Inflammatory macrophage (primary cell): Measurements from ENCODE around the gene GATA5.

Experiments used
- DNase-seq, 2 donors: peaks; one replicate each; pipeline ENCODE4 v3.0.0-alpha.2; 2020 to 2022

GATA5 gene

GRCh38 chr20:62470459-62470858, 5.3 kb downstream of the GATA5 start:
- DNase-seq = no peak

DNA sequence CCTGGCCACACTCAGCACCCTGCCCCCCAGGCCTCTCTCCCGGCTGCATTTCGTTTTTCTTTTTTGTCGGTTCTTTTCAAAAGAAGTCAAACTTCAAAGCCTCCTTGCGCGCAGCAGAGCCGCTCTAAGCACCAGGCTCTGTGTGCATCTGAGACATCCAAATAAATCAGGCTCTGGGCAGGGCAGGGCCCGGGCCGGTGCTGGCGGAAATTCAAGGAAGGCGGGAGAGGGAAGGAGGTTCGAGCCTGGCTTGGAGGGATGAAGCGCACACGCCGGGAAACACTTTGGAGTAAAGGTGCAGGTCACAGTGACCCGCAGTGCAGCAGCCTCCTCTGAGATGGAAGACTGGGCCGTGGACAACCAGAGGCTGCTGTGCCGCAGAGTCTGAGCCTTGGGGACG, 5.8 kb downstream of the GATA5 start:
- no peak for DNase-seq

- no peak for DNase-seq
Observed at GRCh38 chr20:62469352-62469751, 6.4 kb downstream of the GATA5 start.

- no peak for DNase-seq
Observed at GRCh38 chr20:62466806-62467537, 8.8 kb downstream of the GATA5 start.

DNA sequence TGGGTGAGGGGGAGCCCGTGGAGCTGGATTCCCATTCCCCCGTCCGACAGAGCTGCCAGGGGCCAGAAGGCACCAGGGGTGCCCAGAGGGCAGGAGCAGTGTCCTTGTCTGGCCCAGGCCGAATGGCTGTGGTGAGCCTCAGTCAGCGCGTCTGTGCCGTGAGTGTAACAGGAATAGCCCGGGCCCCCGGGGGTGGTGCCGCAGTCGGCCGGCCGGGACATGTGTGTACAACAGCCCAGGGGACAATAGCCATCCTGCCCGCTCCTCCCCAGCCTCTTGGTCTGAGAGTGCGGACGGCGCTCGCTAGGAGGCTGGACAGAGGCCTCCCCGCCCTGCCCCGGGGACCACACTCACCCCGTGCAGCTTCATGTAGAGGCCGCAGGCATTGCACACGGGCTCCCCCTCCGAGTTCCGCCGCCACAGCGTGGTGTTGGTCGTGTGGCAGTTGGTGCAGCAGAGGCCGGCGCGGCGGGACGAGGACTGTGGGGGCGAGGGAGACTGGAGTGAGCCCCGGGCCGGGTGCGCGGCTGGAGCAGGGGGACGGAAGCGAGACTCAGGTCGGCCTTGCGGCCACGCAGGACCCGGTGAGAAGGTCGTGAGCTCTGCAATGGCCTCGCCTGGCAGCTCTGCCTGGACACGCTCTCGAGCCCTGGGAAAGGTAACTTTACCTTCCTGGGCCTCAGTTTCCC, 9.6 kb downstream of the GATA5 start:
- no peak for DNase-seq

- no peak for DNase-seq
Observed at GRCh38 chr20:62464990-62465389, 10.8 kb downstream of the GATA5 start.

GRCh38 chr20:62464425-62464770, 11.4 kb downstream of the GATA5 start:
- DNase-seq = no peak

- DNase-seq = no peak
Observed at GRCh38 chr20:62463651-62464424, 12.0 kb downstream of the GATA5 start.

- DNase-seq = no peak
Observed at GRCh38 chr20:62462976-62463592, 12.7 kb downstream of the GATA5 start.

- DNase-seq = no peak
Observed at GRCh38 chr20:62461834-62462233, 14.0 kb downstream of the GATA5 start.

DNA sequence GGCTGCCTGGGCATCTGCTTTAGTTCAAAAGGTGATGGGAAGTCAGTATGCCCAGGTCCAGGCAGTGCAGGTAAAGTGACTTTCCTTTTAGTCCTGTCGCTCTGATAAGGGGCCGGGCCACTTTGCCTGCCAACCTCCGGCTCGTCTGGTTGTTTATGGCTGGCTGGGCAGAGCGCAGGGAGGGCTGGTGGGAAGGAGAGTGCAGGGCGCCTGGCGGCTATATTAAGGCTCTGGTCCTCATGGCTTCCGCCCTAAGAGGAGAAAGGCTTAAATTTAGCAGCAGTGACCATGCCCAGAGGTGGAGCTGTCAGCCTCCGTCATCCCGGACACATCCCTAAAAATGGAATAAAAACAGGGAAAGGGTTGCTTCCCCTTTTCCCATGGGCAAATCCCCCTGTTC, 14.6 kb downstream of the GATA5 start:
- DNase-seq = no peak

- no peak for DNase-seq
Observed at GRCh38 chr20:62460678-62461077, 15.1 kb downstream of the GATA5 start.

GRCh38 chr20:62459488-62459887, 16.3 kb downstream of the GATA5 start:
- no peak for DNase-seq

DNA sequence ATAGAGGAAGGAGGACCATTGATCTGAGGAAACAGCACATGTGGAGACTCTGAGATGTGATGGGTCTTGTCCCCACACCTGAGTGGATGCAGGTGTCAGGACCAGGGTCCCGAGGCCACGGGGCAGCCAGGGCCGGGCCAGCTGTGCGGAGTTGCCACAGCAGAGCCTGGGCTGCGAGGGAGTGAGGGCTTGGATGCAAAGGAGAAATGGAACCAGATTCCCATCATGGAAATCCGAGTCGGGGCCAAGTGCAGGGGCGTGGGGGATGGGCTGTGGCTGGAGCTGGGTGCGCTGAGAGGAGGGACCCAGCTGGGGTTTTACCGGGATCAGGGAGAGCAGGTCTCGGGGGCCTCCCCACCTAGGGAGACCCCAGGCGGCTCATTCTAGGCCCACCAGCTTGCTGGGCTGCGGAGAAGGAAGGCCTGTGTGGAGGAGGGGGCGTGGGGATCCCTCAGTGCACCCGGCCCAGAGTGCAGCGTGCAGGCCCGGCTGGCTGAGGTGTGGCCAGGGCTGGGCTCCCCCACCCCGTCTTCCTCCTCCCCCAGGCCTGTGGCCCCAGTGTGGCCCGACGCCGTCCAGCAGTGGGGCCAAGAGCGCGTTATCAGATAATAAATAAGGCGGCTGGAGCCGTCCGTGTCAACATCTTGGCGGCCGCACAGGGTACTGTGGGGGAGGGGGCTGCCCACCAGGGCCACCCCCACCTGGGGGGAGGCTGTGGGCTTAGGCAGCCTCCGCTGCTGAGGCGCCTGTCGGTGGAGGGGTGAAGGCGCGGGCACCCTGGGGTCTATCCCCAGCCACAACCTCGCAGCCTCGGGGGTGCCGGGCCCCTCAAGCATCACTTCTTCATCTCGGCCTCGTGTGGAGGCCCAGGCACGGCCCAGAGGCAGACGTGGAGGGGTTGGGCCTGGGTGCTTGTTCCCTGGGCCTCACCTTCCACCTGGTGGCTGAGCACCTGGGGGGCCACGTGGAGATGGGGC, 17.2 kb downstream of the GATA5 start:
- no peak for DNase-seq

DNA sequence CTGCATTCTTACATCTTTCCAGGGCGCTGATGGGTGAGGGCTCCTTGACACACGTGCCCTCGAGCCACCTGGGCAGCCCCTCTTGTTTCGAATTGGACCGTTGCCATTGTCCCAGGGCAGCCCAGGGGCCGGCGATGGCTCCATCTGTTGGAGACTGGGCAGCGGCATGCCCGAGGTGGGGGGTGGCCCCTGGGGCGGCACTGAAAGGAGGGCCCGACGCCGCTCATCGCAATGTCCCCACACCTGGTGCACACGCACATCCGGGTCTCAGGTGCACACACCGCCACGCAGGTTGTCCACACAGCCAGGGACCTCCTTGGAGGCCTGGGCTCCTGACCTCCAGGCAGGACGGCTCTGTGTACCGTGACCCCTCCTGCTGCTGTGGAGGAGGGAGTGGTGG, 18.0 kb downstream of the GATA5 start:
- no peak for DNase-seq

DNA sequence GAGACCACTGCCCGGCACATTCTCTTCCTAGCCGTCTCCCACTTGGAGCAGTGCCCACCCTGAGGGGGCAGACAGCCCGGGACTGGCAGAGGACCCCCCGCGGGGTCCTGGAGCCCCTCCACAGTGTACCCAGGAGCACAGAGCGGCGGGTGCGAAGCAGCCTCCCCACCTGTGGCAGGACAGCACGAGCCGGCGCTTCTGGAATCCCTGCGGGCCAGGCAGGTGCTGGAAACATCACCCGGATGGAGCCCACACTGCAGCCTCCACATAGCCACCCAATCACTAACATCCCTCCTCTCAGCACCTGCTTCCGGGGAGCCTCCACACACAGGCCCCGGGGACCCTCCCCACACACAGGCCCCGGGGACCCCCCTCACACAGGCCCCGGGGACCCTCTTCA, 18.7 kb downstream of the GATA5 start:
- no peak for DNase-seq

- no peak for DNase-seq
Observed at GRCh38 chr20:62455929-62456328, 19.9 kb downstream of the GATA5 start.

GRCh38 chr20:62454904-62455636, 20.7 kb downstream of the GATA5 start:
- no peak for DNase-seq

DNA sequence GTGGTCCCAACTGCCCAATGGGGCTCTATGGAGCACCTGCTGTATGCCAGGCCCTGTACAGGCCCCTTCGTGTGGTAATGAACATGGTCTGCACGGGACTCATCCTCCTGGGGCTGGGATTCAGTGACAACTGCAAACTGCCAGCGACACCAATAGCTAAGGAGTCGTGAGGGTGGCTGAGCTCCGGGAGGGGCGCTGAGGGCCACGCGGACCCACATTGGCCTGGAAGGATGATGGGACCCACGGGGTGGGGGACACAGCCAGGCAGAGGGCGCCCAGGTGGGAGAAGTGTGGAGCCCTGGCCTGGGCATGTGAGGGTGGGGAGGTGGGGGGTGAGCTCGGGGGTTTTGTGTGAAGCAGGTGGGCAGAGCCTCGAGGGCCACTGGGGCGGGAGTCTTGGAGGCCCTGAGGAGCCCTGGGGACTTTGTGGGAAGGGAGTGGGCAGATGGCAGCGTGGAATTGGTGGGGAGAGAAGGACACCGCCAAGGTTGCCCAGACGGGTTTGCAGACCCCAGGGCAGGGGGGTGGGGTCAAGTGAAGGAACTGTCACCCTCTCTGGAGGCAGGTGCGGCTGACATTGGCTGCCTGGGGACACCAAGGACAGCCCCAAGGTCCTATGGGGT, 22.5 kb downstream of the GATA5 start:
- no peak for DNase-seq

DNA sequence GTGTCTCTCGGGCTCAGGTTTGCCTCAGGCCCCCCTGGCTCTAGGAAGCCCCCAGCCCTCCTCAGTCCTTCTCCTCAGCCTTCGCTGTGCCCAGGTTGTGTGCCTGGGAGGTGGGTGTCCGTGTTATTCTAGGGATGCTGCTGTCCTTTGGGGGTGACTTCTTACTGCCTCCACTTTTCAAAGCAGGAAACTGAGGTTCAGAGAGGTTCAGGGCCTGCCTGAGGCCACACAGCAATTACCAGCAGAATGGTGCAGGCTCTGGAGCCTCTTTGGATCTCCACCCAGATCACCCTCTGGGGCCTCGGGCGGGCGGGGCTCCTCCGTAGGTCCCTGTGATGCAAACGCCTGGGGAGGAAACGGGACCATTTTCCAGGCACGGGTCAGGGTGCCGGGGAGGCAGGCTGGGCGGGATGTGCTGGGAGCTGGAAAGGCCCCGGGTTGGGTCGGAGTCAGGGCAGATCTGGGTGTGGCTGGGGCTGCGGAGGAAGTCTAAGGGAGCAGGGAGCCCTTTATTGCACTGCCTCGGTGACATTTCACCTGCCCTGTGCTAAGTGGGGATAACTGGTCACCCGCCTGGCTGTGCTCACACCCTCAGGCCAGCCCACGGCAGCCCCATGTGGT, 23.2 kb downstream of the GATA5 start:
- no peak for DNase-seq
